B cell (primary cell): Measurements from ENCODE around the gene LYSMD1.

Experiments
- CTCF ChIP-seq: fragments of 200-600 bp; IDR thresholded peaks from one replicate; pipeline ENCODE4 v1.8.0; 2022; ENCODE audit warnings: antibody characterized with exemption, mild to moderate bottlenecking
- EZH2 ChIP-seq: IDR thresholded peaks from 2 replicates; pipeline ENCODE4 v1.6.1; 2012; ENCODE audit warnings: borderline replicate concordance, low read depth, mild to moderate bottlenecking, moderate library complexity, low read length; ENCODE audit not compliant: insufficient read depth, poor library complexity, severe bottlenecking

GRCh38 chr1:151199873-151200581 lies 34.3 kb upstream of the LYSMD1 start:
- TF ChIP-seq CTCF (no peak), EZH2 (no peak)
